Hindlimb muscle (tissue), 1 donor: ENCODE results near the gene AUTS2. TPM values are rescaled to one million over a fixed set of nuclear protein-coding genes. Genes with fewer than 3 reads are reported as not detected.
A peak's percentile ranks its signal among the peaks of the same experiment; 100 is the strongest.

ENCODE experiments used
- DNase-seq: peaks from one replicate; pipeline ENCODE4 v3.0.0-alpha.2; 2013
- polyA plus RNA-seq: library from polyadenylated mRNA; unstranded; fragments of 120-200 nt; gene quantifications from one replicate; pipeline ENCODE4 v1.2.1, GENCODE V29; 2013; ENCODE audit not compliant: insufficient read length

AUTS2 gene
- polyA plus RNA-seq, 1 donor, result 80.5 TPM

DNA sequence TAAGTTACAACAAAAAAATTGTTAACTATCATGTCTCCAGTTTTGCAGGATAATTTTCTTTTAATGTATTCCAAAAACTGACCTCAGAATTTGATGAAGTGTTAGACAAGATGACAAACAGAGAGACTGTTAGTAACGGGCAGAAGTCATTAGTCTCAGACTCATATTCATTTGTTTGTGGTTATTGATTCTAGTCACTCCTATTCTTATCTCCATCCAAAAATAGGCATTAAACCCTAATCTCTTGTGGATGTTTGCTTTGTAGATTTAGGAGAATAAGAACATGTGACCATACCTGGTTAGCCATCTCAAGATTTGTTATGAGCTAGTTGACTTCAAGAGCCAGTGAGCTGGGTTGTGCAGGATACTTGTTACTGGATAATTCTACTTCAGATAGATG, 261.1 kb downstream of the AUTS2 start:
- no peak for DNase-seq

DNA sequence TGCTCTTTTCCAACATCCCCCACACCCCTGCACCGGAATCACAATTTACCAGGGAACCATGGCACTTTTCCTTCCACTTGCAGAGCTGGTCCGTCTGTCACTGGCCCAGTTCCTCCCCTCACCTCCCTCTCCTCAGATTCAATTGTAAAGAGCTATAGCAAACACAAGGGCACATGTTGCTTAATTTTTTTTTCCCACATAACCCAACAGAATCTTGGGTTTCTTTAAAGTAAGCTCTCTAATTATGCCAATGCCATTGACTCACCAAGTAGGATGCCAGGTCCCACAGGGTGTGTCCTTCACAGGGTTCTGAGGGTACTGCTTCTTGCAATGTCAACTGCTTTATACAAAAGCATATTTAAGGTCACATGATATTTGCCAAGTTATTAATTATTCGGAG, 262.2 kb downstream of the AUTS2 start:
- DNase-seq, result no peak

- no peak for DNase-seq
Observed at GRCh38 chr7:69860941-69861622, 262.8 kb downstream of the AUTS2 start.

GRCh38 chr7:69862413-69863064, 264.3 kb downstream of the AUTS2 start:
- DNase-seq, result no peak

DNA sequence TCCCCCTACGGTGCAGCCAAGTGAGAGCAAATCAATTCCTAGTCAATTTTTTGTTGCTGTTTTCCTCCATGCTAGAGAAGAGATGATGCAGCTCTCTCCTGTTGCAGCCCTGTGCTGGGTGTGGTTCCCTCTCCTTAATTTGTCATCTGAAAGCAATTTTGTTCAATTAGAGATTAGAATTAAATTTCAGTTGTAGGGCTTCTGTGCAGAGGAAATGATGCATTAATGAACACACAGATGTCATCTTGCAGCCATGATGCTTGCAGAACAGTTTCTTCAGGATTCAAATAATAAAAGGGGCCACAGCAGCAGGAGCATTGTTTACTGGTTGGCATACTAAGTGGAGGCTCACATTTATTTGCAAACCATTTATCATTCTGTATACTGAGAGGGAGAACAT, 266.0 kb downstream of the AUTS2 start:
- no peak for DNase-seq

DNA sequence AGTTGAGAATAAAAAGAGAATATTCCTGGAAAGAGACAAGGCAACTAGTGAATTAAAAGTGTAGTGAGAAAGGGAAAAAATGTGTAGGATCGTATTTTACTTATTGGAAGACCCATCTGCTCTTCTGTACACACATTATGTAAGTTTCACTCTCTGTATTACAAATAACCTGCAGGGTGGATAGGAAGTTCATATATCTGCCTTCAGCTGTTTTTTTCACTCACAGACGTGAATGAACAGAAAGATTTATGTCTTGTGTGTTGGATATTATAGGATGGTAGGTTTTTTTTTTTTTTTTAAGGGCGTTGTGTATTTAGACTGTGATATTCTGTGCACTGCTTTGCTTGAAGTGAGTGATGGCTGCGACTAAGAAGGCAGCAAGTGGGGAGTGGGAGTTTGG, 266.5 kb downstream of the AUTS2 start:
- no peak for DNase-seq

GRCh38 chr7:69868921-69869320, 270.6 kb downstream of the AUTS2 start:
- DNase-seq, result no peak

GRCh38 chr7:69871213-69871885, 273.1 kb downstream of the AUTS2 start:
- no peak for DNase-seq

GRCh38 chr7:69871886-69872569, 273.8 kb downstream of the AUTS2 start:
- no peak for DNase-seq

DNA sequence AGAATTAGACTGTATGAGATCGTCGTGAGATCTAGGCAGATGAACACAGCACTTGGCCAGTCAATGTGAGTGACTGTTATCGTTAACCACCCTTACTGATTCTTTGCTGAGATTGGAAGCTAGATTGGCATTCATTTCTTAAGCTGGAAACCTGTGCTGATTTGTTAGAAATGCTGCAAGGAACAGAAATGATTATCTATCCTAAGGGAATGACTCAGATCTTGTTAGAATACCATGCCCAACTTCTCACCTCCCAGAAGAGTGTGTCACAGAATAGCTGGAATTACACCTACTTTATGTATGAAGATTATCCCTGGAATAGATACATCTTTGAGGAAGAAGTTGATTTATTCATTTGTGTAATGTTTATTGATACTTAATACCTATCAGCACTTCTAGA, 275.2 kb downstream of the AUTS2 start:
- no peak for DNase-seq

DNA sequence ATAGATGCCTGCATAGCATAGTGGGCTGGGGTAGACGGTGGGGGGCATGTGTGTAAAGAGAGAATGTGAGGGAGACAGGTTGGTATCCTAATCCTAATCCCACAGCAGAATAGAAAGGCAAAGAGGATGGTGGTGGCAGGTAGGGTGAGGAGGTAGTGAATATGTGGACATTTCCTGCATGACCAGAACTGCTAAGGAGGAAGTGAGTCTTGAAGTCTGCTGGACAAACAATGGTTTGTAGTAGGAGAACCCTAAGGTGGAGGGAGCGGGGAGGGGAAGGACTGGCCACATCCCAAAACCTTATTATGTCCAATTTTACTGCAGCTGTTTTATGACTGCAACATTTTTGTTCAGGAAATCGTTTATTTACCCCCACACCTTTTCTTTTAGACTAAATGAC, 279.7 kb downstream of the AUTS2 start:
- no peak for DNase-seq

- no peak for DNase-seq
Observed at GRCh38 chr7:69878591-69878990, 280.3 kb downstream of the AUTS2 start.

- DNase-seq, result no peak
Observed at GRCh38 chr7:69879989-69880388, 281.7 kb downstream of the AUTS2 start.

DNA sequence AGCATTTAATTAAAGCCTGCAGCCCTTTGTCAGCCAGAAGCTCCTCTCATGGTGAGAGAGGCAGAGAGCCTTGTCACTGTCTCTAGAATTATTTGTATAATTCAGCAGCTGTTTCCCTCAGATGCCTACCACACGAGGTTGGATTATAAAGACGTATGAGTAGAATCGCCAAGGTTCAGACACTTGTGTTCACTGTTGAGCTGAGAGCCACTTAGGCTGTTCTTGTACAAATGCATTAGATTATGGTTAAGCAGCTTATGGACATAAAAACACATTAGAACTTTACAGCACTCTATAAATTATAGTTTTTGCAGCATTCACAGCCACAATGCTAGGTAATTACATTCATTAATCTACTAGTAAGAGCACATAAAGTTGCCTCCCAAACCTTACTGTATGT, 282.6 kb downstream of the AUTS2 start:
- no peak for DNase-seq

DNA sequence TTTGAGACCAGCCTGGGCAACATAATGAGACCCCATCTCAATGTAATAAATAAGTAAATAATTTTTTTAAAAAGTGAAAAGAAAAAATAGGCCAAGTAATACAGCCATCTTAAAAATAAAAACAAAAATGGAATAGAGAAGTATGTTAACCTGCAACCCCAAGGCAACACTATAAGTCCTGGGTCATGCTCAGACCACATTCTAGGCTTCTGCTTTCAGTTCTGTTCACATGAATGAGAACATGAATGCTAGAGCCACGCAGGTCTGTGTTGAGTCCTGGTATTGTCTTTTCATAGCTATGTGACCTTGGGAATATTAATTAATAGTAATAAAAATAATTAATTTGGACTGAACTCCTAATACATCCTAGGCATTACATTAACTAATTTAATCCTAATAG, 284.0 kb downstream of the AUTS2 start:
- DNase-seq, result no peak

GRCh38 chr7:69883399-69883891, 285.2 kb downstream of the AUTS2 start:
- no peak for DNase-seq

DNA sequence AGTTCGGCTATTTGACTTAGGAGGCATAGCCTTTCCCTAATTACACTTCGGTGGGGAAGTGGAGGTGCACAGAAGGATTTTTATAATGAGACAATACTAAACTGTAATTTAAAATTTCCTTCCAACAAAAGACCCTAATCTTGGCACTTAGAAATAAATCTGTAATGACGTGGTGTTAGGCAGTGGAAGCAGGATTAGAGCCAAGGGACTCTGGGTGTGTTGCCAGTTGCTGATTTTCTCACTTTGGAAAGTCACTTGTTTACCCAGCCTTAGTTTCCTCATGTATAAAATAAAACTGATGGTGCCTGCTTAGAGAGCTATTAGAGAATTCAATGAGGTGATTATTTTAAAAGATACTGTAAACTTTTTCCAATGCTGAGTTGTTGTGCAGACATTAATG, 287.2 kb downstream of the AUTS2 start:
- DNase-seq, result no peak

DNA sequence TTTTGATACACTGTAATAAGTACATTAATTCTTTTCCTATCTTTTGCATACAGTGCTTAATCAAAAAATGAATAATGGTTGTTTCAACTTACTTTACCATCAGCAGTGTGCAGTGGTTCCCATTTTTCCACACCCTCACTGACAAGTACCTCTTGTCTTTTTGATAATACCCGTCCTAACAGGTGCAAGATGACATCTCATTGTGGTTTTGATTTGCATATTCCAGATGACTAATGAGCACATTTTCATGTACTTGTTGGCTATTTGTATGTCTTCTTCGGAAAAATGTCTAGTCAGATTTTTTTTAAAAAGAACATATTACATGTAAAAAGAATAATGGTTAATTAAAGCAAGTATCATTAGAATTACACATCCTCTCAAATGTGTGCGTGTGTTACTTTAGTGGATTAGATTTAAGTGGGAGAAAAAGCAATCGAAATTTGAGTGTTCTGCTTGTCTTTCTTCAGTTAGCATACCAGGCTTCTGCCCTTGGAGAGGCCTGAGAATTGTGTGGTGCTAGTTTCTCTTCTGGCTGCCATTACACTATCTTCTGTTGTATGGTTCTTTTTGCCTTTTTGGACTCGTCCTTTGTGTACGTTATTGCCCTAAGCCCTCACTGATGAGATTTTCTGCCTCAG, 291.2 kb downstream of the AUTS2 start:
- DNase-seq, result no peak

DNA sequence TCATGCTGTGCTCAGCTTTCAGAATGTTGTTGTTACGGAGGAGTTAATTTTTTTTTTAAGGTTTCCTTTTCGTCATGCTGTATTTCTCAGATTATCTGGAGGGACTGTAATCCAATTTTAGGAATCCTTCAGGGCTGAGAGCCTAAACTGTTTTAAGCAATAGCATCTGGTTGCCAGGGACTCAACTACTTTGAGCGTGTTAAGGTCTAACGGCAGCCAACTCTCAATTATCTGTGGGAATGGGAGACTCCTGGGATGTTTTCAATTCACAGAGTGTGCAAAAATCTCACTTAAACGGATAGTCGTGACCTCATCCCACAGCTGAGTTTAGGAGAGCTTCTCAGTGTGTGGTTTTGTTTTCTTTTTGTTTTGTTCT, 291.7 kb downstream of the AUTS2 start:
- peak; percentile 9 for DNase-seq

GRCh38 chr7:69892790-69893189, 294.5 kb downstream of the AUTS2 start:
- DNase-seq, result no peak

- DNase-seq, result no peak
Observed at GRCh38 chr7:69893906-69894305, 295.6 kb downstream of the AUTS2 start.

DNA sequence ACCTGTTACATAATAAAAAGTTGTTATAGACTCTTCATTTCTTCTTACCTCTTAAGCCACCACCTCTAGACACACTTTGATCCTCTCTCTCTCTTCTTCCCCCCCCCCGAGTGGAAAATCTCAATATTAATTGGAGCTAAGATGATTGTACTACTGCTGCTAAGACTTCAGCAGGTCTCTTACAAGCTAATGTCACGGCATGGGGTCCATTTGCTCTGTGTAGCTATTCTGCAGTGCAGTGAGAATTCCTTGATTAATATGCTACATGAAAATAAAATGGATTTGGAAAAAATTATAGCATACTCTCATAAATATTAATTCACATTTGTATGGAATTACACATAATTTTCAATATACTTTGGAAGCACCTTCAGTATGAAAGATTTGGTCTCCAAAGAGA, 297.2 kb downstream of the AUTS2 start:
- DNase-seq, result no peak

GRCh38 chr7:69896121-69896520, 297.8 kb downstream of the AUTS2 start:
- no peak for DNase-seq
